Lower leg skin (tissue), 3 donors: ENCODE measurements around the gene TMSB15B.

ENCODE experiments used
- POLR2A ChIP-seq, 2 donors: fragments of 450-650 bp; IDR thresholded peaks; one replicate each; pipeline ENCODE4 v1.6.1; 2016 to 2017; ENCODE audit warnings: antibody characterized with exemption in 2 of 2, mild to moderate bottlenecking in 1 of 2, moderate library complexity in 1 of 2
- TF ChIP-seq, protein P1 (sequence below), 3 donors: fragments of 450-650 bp; IDR thresholded peaks; one replicate each; pipeline ENCODE4 v1.5.1; 2016; ENCODE audit warnings: antibody characterized with exemption in 3 of 3, mild to moderate bottlenecking in 3 of 3, moderate library complexity in 2 of 3

DNA sequence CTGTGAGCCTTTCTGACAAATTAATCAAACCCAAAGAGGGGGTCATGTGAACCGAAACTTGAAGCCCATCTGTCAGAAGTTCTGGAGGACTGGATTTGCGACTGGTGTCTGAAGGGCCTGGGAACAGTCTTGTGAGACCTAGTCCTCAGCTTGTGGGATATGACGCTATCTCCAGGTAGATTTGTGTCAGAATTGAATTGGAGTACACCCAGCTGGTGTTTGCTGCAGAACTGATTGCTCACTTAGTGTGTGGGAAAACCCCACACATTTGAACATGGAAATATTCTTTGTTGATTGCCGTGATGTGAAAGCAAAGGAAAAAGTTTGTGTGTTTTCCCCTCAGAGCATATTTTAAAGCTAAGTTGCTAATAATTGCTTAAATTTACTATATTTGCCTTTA, 30.3 kb upstream of the TMSB15B start:
- TF ChIP-seq, protein P1, sequence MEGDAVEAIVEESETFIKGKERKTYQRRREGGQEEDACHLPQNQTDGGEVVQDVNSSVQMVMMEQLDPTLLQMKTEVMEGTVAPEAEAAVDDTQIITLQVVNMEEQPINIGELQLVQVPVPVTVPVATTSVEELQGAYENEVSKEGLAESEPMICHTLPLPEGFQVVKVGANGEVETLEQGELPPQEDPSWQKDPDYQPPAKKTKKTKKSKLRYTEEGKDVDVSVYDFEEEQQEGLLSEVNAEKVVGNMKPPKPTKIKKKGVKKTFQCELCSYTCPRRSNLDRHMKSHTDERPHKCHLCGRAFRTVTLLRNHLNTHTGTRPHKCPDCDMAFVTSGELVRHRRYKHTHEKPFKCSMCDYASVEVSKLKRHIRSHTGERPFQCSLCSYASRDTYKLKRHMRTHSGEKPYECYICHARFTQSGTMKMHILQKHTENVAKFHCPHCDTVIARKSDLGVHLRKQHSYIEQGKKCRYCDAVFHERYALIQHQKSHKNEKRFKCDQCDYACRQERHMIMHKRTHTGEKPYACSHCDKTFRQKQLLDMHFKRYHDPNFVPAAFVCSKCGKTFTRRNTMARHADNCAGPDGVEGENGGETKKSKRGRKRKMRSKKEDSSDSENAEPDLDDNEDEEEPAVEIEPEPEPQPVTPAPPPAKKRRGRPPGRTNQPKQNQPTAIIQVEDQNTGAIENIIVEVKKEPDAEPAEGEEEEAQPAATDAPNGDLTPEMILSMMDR (IDR thresholded peaks at IDR 0.05): no peak
- no peak for TF ChIP-seq POLR2A (IDR thresholded peaks at IDR 0.05)
